GM21423 (cell line): ENCODE measurements around the gene SAMD14.

Experiments used
- ATAC-seq: cut with Tn5 transposase; IDR thresholded peaks from one replicate; pipeline ENCODE4 v1.9.1; 2021; ENCODE audit warnings: mild to moderate bottlenecking, moderate library complexity; ENCODE audit not compliant: unreplicated experiment

The SAMD14 gene

DNA sequence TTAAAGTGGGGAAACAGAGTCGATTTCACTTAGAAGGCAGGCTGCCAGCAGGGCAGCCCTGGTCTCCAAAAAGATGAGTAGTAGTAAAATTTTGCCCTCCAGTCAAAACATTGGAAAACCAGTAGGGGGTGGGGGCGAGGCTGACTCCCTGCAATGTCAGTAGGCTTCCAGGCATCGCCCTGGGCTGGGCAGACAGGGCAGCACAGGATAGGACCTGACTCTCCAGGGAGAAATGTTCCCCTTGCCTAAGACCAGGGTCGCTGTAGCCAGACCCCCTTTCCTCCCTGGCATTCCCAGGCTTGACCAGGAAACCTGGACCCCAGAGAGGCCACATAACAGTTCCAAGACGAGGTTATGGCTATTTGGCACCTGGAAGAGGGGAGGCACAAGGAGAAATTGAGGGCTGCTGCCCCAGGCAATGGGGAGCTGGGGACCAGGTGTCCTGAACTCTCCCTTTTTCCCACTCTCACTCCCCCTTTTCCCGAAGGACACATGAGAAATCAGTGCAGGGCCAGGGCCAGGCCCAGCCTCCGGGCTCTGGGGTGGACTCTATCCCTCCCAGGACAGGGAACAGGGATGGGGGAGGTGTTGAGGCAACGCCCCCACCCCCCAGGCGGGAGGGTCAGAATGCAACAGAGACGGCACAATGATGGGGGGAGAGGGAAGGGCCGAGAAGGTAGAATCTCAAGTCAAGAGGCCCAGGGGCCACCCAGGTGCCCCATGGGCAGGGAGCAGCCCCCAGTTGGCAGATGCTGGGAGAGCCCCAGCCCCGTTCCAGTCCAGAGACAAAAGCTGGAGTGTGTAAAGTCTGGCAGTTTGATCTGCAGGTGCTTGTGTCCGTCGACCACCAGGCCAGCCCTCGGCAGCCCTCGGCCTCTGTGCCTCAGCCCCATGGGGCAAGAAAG is 4.5 kb upstream of the SAMD14 start:
- no peak for ATAC-seq

- ATAC-seq, result no peak
These were observed 3.8 kb upstream of the SAMD14 start for GRCh38 chr17:50133769-50134099.

DNA sequence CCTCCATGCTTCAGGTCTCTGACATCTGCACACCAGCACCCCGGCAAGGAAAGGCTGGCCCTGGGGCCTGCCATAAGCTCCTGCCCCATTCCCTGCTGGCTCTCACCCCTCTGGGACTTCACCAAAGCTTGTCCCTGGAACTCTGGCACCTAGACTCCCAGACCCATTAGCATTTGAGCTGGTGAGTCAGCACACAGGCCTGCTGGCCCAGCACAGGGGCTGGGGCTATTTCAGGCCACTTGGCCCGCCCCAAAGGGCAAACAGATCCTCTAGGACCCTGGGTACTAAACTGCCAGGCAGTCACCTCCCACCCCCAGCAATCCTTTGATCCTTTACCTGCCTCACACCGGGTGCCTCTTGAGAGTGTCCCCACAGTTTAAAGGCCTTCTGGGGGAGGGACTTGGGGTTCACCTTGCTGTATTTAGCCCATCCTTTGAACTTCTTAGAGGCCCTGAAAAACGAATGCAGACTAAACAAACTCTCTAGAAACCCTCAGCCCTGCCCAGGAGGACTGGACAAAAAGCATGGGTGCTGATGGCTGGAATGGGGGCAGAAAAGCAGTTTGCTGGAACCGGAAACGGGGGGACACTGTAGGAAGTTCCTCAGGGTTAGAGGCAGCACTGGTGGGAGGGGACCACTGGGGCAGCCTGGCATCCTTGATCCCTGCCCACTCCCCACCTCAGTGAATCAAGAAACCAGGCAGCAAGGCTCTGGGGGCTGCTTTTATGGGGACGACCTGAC is 3.2 kb upstream of the SAMD14 start:
- ATAC-seq, result no peak

DNA sequence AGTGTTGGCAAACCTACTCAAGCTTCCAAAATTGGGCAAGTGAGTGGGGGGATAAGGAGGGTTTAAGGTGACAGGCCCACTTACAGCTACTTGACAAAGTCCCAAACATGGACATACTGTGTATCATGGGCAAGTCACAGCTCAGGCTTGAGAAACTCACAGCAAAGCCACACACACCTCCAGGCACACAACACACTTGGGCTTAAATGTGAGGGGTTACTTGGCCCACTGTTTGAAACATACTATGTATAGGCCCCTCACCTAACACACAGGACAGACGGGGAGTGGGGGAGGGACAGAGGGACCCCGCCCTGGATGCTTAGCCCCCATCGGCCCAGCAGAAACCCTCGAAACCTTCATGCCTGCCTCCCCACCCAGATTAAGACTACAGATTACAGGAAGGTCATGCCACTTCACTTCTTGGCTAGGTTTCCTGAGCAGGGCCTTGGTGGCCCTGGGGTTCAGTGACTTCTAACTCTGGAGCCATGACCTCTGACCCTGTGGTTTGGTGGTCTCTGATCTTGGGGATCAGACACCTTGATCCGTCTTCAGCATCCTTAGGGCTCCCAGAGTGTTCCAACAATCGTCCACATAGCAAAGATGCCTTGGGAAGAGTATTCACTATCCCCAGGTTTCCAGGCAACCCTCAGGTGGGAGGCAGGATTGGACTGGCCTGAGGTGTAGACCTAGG is 2.3 kb upstream of the SAMD14 start:
- ATAC-seq, result no peak

GRCh38 chr17:50130559-50131305 is 772 bp upstream of the SAMD14 start:
- no peak for ATAC-seq

DNA sequence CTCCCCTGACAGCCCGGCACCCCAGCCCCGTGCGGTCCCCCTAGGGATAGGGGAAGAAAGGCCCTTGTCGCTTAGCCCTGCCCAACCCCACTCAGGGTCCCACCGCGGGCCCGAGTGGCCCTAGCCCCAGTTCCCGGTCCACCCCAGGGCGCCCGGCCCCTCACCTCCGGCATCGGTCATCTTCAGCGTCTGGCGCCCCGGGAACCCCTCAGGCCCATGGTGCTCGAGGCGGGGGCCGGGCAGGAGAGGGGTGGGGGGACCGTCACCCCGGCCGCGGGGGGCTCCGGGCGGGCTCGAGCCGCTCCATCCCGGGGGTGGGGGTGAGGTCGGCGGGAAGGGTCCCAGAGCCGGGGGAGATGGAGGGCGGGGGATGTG is 620 bp downstream of the SAMD14 start:
- no peak for ATAC-seq

DNA sequence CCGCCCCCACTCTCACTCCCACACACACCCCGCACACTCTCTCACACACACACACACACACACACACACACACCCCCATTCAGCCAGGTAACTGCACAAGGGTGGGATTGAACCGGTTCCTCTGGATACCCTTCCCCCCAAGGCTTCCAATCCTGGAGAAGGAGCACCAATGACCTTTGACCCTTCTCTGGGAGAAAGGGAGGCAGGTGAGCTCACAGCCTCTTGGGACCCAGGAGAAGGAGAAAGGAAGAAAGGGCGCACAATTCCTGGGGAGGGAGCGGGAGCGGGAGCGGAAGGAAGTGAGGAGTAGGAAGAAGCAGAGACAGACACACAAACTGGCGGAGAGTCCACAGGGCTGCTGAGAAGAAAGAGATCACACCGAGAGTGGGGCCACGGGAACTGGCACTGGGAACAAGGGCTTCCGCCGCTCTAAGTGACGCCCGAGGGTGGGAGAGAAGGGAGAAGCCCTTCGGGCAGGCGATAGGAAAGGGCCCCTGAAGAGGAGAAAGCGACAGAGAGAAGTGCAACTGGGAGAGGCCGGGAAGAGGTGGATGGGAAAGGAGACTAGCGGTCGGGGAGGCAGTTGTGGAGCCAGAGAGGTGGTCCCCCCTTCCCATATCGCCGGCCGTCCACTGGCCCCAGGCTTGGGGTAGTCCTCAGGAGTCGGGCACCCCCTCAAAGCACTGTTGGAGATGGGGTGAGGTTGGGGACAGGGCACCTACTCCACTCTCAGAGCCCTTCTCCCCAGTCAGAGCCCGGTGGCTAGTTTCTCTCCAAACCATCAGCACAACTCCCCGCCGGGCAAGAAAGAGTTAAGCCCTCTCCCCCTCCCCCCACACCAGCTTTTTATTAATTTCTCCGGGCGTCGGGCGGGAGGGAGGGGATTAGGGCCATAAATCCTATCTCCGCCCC is 1.3 kb downstream of the SAMD14 start:
- ATAC-seq, result no peak

- ATAC-seq, result no peak
These were observed 2.1 kb downstream of the SAMD14 start for GRCh38 chr17:50127697-50128361.

DNA sequence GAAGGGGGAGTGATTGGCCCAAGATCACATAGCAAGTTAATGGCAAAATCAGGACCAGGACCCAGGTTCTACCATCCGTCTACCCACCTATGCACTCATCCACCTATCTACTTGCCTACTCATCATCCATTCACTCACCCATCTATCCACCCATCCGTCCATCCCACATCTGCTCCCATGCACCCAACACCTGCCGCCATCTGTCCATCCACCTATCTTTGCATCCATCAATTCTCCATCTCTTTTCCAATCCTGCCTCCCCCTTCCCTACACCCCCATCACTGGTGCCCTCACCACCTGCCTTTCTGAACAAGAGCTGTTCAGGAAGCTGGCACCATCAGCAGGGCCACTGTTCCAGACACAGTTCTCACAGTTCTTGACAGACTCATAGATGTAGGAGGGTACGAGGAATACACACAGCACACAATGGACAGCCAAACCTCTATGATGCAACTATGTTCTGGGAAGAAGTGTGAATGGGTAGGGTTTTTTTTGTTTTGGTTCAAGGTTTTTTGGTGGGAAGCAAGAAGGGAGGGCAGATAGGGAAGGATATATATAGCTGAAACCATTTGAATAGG is 4.5 kb downstream of the SAMD14 start:
- no peak for ATAC-seq

DNA sequence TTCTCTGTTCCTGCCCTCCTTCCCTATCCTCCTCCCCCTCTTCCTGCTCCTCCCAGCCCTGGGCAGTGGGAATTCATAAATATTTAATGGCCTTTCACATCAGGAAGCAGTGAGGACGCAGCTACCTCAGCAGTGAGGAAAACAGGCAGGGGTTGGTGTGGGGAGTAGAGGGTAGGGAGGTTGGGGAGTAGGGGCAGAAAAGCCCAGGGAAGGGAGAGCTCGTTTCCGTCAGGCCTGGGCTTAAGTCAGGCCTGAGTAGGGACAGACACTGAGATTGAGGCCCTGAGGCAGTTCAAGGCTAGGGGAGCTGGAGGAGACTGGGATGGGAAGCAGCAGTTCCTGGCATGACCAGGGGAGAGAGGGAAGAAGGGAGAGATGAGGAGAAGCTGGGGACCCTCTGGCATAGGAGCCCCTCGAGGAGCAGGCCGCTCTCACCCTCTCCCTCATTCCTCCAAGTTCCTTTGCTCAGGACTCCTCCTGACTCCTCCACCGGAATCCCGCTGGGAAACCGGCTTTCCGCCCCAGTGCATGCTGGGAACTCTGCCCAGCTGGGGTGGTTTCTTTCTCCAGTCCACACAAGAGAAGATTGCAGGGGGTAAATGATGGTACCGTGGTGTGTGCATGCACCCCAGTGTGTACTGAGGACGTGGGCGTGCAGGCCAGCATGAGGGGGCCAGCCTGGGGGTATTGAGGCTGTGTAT is 6.2 kb downstream of the SAMD14 start:
- ATAC-seq, result no peak

- ATAC-seq, result no peak
These were observed 7.0 kb downstream of the SAMD14 start for GRCh38 chr17:50122945-50123344.

GRCh38 chr17:50120475-50121253 is 9.3 kb downstream of the SAMD14 start:
- ATAC-seq, result no peak

DNA sequence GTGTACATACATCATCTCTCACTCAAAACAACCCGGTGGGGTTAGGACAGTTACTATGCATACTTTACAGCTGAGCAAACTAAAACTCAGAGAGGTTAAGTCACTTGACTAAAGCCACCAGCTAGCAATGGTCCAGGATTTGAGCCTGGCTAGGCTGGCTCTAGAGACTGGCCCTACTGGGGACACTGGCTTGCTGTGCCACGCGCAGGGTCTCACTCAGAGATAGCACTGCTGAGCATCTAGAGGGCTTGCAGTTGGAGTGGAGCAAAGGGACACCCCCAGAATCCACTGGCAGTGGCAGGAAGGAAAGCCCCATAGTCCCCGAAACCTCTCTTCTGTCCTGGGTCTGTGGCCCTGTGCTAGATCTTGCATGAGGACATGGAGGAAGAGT is 11.1 kb downstream of the SAMD14 start:
- ATAC-seq, result no peak

- ATAC-seq, result no peak
These were observed 11.7 kb downstream of the SAMD14 start for GRCh38 chr17:50118076-50118827.

DNA sequence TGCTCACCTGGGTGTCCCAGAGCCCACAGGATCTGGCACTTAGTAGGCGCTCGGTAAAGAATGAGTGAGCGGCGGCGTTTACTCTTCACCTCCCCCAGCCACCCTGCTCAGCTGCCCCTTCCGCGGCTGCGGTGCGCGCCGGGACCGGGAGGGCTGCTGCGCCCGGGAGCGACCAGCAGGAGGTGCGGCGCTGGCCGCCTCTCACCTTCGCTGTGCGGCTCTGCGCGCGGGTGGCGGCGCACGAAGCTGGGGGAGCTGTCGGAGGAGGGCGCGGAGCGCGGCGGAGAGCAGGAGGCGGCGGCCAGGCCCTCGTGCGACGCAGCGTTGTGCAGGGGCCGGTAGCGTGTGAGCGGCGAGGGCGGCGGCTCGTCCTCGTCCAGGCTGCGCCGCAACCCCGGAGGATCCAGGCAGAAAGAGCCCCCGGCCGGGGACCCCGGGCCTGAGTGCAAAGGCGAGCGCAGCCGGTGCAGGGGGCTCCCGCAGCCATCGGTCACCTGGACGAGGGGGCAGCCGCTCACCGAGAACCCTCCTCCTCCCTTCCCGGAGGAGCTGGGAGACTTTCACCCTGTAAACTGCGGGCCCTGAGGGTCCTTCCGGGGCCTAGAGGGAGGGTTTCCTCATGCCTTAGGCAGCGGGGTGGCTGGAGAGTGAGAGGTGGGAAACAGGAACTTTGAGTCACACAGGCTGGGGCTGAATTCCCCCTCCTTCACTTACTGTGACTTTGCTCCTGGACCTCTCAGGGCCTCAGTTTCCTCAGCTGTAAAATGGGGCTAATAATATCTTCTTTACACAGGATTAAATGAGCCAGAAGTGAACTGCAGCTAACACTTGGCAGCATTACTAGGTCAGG is 12.5 kb downstream of the SAMD14 start:
- ATAC-seq, result no peak

DNA sequence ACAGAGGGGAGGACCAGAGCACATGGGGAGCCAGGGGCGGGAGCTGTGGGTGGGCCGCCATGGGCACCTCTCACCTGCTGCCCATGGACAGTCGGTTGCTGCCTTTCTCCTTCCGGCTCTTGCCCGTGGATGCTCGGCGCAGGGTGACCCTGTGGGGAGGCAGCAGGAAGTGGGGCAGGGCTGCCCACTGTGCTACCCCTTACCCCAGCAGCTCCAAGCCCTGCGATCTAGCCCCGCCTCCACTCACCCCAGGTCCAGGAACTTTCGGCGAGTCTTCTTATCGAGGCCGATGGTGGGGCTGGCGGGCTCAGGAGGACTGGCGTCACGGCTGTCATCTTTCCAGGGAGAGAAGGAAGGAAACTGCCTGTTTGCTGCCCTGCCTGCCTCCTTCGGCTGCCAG is 14.2 kb downstream of the SAMD14 start:
- ATAC-seq, result no peak
